Measurements from ENCODE around the gene ATG7.

Gene ATG7

GRCh38 chr3:11271986-11272904 is at the start of gene ATG7:
TSS of gene ATG7 (plus strand) at chr3:11272397. CDS start at chr3:11298696, 26,299 bp downstream.
- DNase-seq = peak; percentile 86 to 96

- DNase-seq = no peak
These were observed 48.2 kb upstream of the ATG7 start for GRCh38 chr3:11224010-11224409.

- no peak for DNase-seq
These were observed 47.3 kb upstream of the ATG7 start for GRCh38 chr3:11224870-11225229.

GRCh38 chr3:11226042-11226370 is 46.2 kb upstream of the ATG7 start:
- DNase-seq = no peak

GRCh38 chr3:11228041-11228440 is 44.2 kb upstream of the ATG7 start:
- DNase-seq = no peak

GRCh38 chr3:11230125-11230524 is 42.1 kb upstream of the ATG7 start:
- no peak for DNase-seq

GRCh38 chr3:11230832-11231231 is 41.4 kb upstream of the ATG7 start:
- DNase-seq = no peak

- DNase-seq = no peak
These were observed 36.8 kb upstream of the ATG7 start for GRCh38 chr3:11235385-11235784.

- peak; percentile 66 to 86 for DNase-seq
These were observed 35.4 kb upstream of the ATG7 start for GRCh38 chr3:11236588-11237461.

GRCh38 chr3:11238060-11238459 is 34.1 kb upstream of the ATG7 start:
- DNase-seq = no peak

- no peak for DNase-seq
These were observed 33.3 kb upstream of the ATG7 start for GRCh38 chr3:11238880-11239279.

GRCh38 chr3:11239796-11240195 is 32.4 kb upstream of the ATG7 start:
- no peak for DNase-seq

- no peak for DNase-seq
These were observed 31.7 kb upstream of the ATG7 start for GRCh38 chr3:11240496-11240895.

GRCh38 chr3:11244121-11244677 is 28.0 kb upstream of the ATG7 start:
- no peak for DNase-seq

- DNase-seq = no peak
These were observed 26.9 kb upstream of the ATG7 start for GRCh38 chr3:11245276-11245675.

GRCh38 chr3:11245827-11246662 is 26.2 kb upstream of the ATG7 start:
- DNase-seq = no peak

- DNase-seq = no peak
These were observed 25.6 kb upstream of the ATG7 start for GRCh38 chr3:11246663-11246970.

- no peak for DNase-seq
These were observed 24.8 kb upstream of the ATG7 start for GRCh38 chr3:11247362-11247761.

GRCh38 chr3:11248596-11248995 is 23.6 kb upstream of the ATG7 start:
- no peak for DNase-seq

- no peak for DNase-seq
These were observed 21.0 kb upstream of the ATG7 start for GRCh38 chr3:11250902-11251806.

- DNase-seq = no peak
These were observed 20.4 kb upstream of the ATG7 start for GRCh38 chr3:11251807-11252176.

GRCh38 chr3:11254876-11255275 is 17.3 kb upstream of the ATG7 start:
- no peak for DNase-seq

Data from NCI-H526 (cell line).